HEK293 (cell line): ENCODE results near the gene ZNF576.

Experiments used
- CTCF ChIP-seq: fragments of 450-650 bp; formaldehyde crosslinking; IDR thresholded peaks from 2 replicates; pipeline ENCODE4 v1.5.1; 2016; ENCODE audit warnings: missing biosample characterization, missing genetic modification characterization
- ZNF792 ChIP-seq: fragments of 450-650 bp; formaldehyde crosslinking; IDR thresholded peaks from 2 replicates; pipeline ENCODE4 v1.5.1; 2016; ENCODE audit warnings: missing biosample characterization, missing genetic modification characterization

- TF ChIP-seq CTCF (tag by site-specific recombination) (no peak), ZNF792 (tag by site-specific recombination) (no peak)
Observed at GRCh38 chr19:43633520-43633919, 37.1 kb downstream of the ZNF576 start.
